ENCODE results near the gene AMACR. TPM values are rescaled to one million over a fixed set of nuclear protein-coding genes. Genes with fewer than 3 reads are reported as not detected.
A peak's percentile ranks its signal among the peaks of the same experiment; 100 is the strongest.

The AMACR gene
- total RNA-seq, 1 donor from 2014 or later: 15.2 TPM

GRCh38 chr5:34007201-34007620 lies 639 bp downstream of the AMACR start:
- DNase-seq (ENCODE audit: low spot score): no peak

- DNase-seq (ENCODE audit: low spot score): no peak
Observed at GRCh38 chr5:34005681-34006080, 2.2 kb downstream of the AMACR start.

GRCh38 chr5:34005211-34005610 lies 2.6 kb downstream of the AMACR start:
- DNase-seq (ENCODE audit: low spot score): no peak

GRCh38 chr5:34003941-34004340 lies 3.9 kb downstream of the AMACR start:
- DNase-seq (ENCODE audit: low spot score): no peak

GRCh38 chr5:34002629-34003328 lies 5.1 kb downstream of the AMACR start:
- no peak for DNase-seq (ENCODE audit: low spot score)

- DNase-seq (ENCODE audit: low spot score): no peak
Observed at GRCh38 chr5:34001241-34001841, 6.5 kb downstream of the AMACR start.

GRCh38 chr5:33999978-34000377 lies 7.9 kb downstream of the AMACR start:
- DNase-seq (ENCODE audit: low spot score): no peak

- DNase-seq (ENCODE audit: low spot score): peak; percentile 69
Observed at GRCh38 chr5:33997331-33997983, 10.4 kb downstream of the AMACR start.

- DNase-seq (ENCODE audit: low spot score): no peak
Observed at GRCh38 chr5:33995865-33996264, 12.0 kb downstream of the AMACR start.

- DNase-seq (ENCODE audit: low spot score): no peak
Observed at GRCh38 chr5:33994845-33995244, 13.0 kb downstream of the AMACR start.

GRCh38 chr5:33992864-33993263 lies 15.0 kb downstream of the AMACR start:
- DNase-seq (ENCODE audit: low spot score): no peak

GRCh38 chr5:33985447-33985846 lies 22.4 kb downstream of the AMACR start:
- no peak for DNase-seq (ENCODE audit: low spot score)

GRCh38 chr5:33984671-33985124 lies 23.2 kb downstream of the AMACR start, which contains the start of gene SLC45A2:
Gene SLC45A2, minus strand, starts transcription at chr5:33984693. Its CDS starts 110 bp downstream, at chr5:33984583.
- DNase-seq (ENCODE audit: low spot score): no peak

GRCh38 chr5:33984178-33984577 lies 23.7 kb downstream of the AMACR start:
- no peak for DNase-seq (ENCODE audit: low spot score)

GRCh38 chr5:33981408-33982162 lies 26.3 kb downstream of the AMACR start:
- DNase-seq (ENCODE audit: low spot score): no peak

- DNase-seq (ENCODE audit: low spot score): no peak
Observed at GRCh38 chr5:33980030-33980429, 27.8 kb downstream of the AMACR start.

GRCh38 chr5:33978306-33978705 lies 29.5 kb downstream of the AMACR start:
- DNase-seq (ENCODE audit: low spot score): no peak

- DNase-seq (ENCODE audit: low spot score): no peak
Observed at GRCh38 chr5:33976307-33976706, 31.5 kb downstream of the AMACR start.

GRCh38 chr5:33975852-33976251 lies 32.0 kb downstream of the AMACR start:
- DNase-seq (ENCODE audit: low spot score): no peak

- DNase-seq (ENCODE audit: low spot score): no peak
Observed at GRCh38 chr5:33973271-33973670, 34.6 kb downstream of the AMACR start.

- no peak for DNase-seq (ENCODE audit: low spot score)
Observed at GRCh38 chr5:33969572-33970452, 38.0 kb downstream of the AMACR start.
